ENCODE data around the gene GRPEL2.

The GRPEL2 gene

DNA sequence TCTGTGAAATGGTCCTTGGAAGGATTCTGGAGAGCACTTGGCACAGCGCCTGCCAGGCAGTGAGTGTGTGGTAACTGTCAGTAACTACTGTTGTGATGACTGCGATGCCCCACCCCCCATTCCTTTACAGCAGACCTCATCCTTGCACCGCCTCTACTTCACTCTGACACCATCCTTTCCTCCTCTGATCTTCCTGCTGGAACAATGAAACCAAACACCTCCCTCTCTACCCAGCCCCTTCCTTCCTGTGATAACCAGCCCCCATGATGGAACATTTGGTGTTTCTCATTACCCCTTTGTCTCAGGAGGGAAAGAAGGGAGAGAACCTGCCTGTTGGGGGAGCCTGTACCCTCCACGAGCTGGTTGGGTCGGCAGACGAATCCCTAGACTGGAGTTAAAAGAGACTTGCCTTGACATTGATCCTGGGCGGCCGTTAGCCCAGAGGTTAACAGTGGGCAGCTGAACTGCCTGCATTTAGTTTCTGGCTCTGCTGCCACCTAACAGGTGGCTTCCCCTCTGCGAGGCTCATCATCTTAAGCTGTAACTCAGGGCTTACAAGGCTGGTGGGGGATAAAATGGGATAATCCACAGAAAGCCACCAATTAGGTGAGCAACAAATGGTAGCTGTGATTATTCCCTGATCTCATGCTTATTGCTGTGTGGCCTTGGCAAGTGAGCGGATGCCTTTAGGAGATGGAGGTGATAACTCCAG, 34.2 kb upstream of the GRPEL2 start:
- DNase-seq (ENCODE audit: low read depth, low spot score) = no peak
- no peak for TF ChIP-seq ZNF274 (IDR thresholded peaks at IDR 0.05; ENCODE audit: low read depth, low read length)
- no peak for TF ChIP-seq YY1 (IDR thresholded peaks at IDR 0.05; ENCODE audit: insufficient read depth, insufficient read length)
- TF ChIP-seq SUZ12 (IDR thresholded peaks at IDR 0.05; ENCODE audit: extremely low read depth, insufficient read depth, insufficient read length) = no peak
- Histone ChIP-seq H3K36me3 (ENCODE audit: insufficient read depth, insufficient read length, low read length) (no peaks in the 10 kb centered on the region), H3K27me3 (ENCODE audit: insufficient read depth, insufficient read length) (no peaks in the 10 kb centered on the region), H3K4me1 (ENCODE audit: insufficient read depth, insufficient read length) (peaks cover 10% of the 10 kb centered on the region), H3K9me3 (ENCODE audit: insufficient read depth, low read length) (no peaks in the 10 kb centered on the region), H3K9ac (ENCODE audit: insufficient read length, low read depth) (no peak overlapping the region), H3K4me3 (ENCODE audit: insufficient read length, low read depth) (no peak overlapping the region)

DNA sequence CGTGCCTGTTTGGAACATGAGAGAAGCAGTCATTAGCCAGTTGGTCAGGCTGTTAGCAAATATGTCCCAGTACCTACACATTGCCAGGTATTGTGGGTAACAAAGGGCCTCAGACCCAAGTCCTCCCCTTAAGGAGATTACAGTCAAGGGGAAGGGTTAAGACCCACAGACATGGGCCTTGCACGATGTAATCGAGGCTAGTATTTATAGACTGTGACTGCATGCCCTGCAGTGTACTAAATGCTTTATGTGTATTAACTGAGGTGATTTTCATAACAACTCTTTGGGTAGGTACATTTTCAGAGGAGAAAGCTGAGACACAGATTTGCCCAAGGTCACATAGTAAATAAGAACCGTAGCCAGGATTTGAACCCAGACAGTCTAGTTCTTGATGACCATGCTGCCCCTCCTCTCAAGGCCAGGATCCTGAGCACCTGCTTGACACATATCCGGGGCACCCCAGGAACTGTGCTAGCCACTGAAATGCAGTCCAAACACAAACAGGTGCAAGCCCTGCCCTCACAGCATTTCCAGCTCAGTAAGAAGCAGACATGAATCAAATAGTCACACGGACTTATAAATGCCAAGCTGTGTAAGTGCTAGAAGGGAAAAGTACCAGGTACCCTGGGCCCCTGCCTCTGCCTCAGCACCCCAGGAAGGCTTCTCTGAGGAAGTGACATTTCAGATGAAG, 32.0 kb upstream of the GRPEL2 start:
- Histone ChIP-seq H3K27me3 (ENCODE audit: insufficient read depth, insufficient read length) (no peaks in the 10 kb centered on the region), H3K4me1 (ENCODE audit: insufficient read depth, insufficient read length) (peaks cover 17% of the 10 kb centered on the region), H3K9me3 (ENCODE audit: insufficient read depth, low read length) (no peaks in the 10 kb centered on the region), H3K36me3 (ENCODE audit: insufficient read depth, insufficient read length, low read length) (no peaks in the 10 kb centered on the region), H3K4me3 (ENCODE audit: insufficient read length, low read depth) (no peak overlapping the region), H3K9ac (ENCODE audit: insufficient read length, low read depth) (no peak overlapping the region)
- no peak for DNase-seq (ENCODE audit: low read depth, low spot score)
- no peak for TF ChIP-seq SUZ12 (IDR thresholded peaks at IDR 0.05; ENCODE audit: extremely low read depth, insufficient read depth, insufficient read length)

DNA sequence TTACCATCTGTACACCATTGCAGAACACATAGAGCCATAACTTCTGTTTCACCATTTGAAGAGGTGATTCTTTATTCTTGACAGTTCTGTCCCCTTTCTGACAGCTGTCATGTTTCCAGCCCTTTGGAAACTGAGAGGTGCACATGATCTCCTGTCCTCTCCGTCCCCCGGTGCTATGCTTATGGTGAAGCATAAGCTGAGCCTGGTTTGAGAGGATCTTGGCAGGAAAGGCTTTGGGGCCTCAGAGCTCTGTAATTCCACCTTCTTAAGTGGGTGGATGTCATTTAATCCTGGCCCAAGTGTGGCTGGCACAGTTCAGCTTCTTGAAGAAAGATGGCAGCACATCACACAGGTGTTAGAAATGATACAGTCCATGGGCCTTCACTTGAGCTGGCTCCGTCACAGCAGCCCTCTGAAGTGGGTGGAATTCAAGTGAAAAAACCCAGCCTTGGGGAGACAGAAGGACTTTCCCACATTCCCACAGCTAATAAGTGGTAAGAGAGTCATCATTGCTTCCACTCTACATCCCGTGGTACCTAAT, 30.7 kb upstream of the GRPEL2 start:
- H3K27me3 ChIP-seq (ENCODE audit: insufficient read depth, insufficient read length) = no peaks in the 10 kb centered on the region
- no peak for TF ChIP-seq YY1 (IDR thresholded peaks at IDR 0.05; ENCODE audit: insufficient read depth, insufficient read length)
- TF ChIP-seq SUZ12 (IDR thresholded peaks at IDR 0.05; ENCODE audit: extremely low read depth, insufficient read depth, insufficient read length) = no peak
- TF ChIP-seq ZNF274 (IDR thresholded peaks at IDR 0.05; ENCODE audit: low read depth, low read length) = no peak
- H3K9ac ChIP-seq (ENCODE audit: insufficient read length, low read depth) = no peak overlapping the region
- H3K9me3 ChIP-seq (ENCODE audit: insufficient read depth, low read length) = no peaks in the 10 kb centered on the region
- no peak overlapping the region for H3K4me3 ChIP-seq (ENCODE audit: insufficient read length, low read depth)
- peaks cover 3% of the 10 kb centered on the region for H3K36me3 ChIP-seq (ENCODE audit: insufficient read depth, insufficient read length, low read length)
- no peak for DNase-seq (ENCODE audit: low read depth, low spot score)
- peaks cover 17% of the 10 kb centered on the region for H3K4me1 ChIP-seq (ENCODE audit: insufficient read depth, insufficient read length)

DNA sequence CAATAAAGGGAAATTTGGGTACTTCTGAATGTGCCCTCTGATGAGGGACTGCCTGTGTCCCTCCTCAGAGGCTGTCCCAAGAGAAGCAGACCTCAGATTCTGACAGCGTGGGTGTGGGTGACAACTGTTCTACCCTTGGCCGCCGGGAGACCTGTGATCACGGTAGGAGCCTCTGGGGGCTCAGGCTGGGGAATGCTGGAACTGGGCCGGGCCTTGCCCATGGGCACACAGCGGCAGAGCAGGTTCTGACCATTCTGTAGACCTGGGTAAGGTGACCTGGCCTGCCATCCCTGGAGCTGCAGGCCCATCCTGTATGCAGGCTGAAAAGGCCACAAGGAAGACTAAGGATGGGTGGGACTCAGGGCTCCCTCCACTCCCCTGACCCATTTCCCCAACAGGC, 29.5 kb upstream of the GRPEL2 start:
- TF ChIP-seq YY1 (IDR thresholded peaks at IDR 0.05; ENCODE audit: insufficient read depth, insufficient read length) (no peak), ZNF274 (IDR thresholded peaks at IDR 0.05; ENCODE audit: low read depth, low read length) (no peak), SUZ12 (IDR thresholded peaks at IDR 0.05; ENCODE audit: extremely low read depth, insufficient read depth, insufficient read length) (no peak)
- Histone ChIP-seq H3K27me3 (ENCODE audit: insufficient read depth, insufficient read length) (no peaks in the 10 kb centered on the region), H3K9me3 (ENCODE audit: insufficient read depth, low read length) (no peaks in the 10 kb centered on the region), H3K4me3 (ENCODE audit: insufficient read length, low read depth) (no peak overlapping the region), H3K9ac (ENCODE audit: insufficient read length, low read depth) (no peak overlapping the region), H3K36me3 (ENCODE audit: insufficient read depth, insufficient read length, low read length) (peaks cover 9% of the 10 kb centered on the region), H3K4me1 (ENCODE audit: insufficient read depth, insufficient read length) (peaks cover 14% of the 10 kb centered on the region)
- DNase-seq (ENCODE audit: low read depth, low spot score) = no peak

DNA sequence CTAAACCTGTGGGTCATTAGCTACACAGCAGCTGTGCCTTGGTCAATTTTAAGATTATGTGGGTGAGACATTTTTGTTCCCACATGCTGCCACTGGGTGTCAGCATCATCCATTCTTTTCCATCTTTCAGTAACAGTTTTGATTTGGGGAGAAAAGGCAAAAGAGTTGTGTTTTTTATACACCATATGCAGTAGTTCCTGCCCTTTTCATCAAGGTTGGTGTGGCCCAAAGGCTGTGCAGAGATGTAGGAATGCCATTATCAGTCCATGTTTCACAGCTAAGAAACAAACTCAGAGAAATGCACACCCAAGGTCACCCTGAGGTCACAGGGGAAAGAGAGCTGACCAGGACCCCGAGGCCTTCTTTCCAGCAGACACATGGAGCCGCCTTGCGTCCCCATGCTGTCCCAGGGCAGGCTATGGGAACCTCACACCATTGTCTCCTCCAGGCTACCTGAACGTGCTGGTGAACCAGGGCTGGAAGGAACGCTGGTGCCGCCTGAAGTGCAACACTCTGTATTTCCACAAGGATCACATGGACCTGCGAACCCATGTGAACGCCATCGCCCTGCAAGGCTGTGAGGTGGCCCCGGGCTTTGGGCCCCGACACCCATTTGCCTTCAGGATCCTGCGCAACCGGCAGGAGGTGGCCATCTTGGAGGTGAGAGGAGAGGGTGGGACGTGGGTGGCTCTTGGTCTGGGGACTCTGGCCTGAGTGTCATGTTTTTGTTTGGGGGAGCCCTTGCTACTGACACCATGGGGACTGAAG, 27.8 kb upstream of the GRPEL2 start:
- no peak for DNase-seq (ENCODE audit: low read depth, low spot score)
- no peak for TF ChIP-seq SUZ12 (IDR thresholded peaks at IDR 0.05; ENCODE audit: extremely low read depth, insufficient read depth, insufficient read length)
- no peak for TF ChIP-seq ZNF274 (IDR thresholded peaks at IDR 0.05; ENCODE audit: low read depth, low read length)
- TF ChIP-seq YY1 (IDR thresholded peaks at IDR 0.05; ENCODE audit: insufficient read depth, insufficient read length) = no peak
- H3K9me3 ChIP-seq (ENCODE audit: insufficient read depth, low read length) = no peaks in the 10 kb centered on the region
- H3K36me3 ChIP-seq (ENCODE audit: insufficient read depth, insufficient read length, low read length) = peaks cover 9% of the 10 kb centered on the region
- no peaks in the 10 kb centered on the region for H3K27me3 ChIP-seq (ENCODE audit: insufficient read depth, insufficient read length)
- peaks cover 7% of the 10 kb centered on the region for H3K4me1 ChIP-seq (ENCODE audit: insufficient read depth, insufficient read length)
- no peak overlapping the region for H3K4me3 ChIP-seq (ENCODE audit: insufficient read length, low read depth)
- no peak overlapping the region for H3K9ac ChIP-seq (ENCODE audit: insufficient read length, low read depth)

DNA sequence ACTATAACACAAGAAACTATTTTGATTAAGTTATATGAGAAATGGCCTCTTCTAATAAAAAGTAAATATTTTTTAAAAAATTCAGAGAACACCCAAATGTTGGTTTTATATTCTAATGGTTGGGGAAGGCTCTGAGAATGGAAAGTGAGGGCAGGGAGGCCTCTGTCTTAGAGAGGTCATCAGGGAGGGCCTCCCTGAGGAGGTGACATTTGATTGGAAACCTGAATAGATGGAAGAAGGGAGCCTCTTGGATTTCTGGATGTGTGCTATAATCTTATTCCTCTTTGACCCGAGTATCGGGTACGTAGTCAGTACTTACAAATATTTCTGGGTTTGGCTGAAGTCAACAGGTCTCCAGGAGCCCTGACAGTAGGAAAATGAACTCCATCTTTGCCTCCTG, 26.1 kb upstream of the GRPEL2 start:
- no peak for TF ChIP-seq SUZ12 (IDR thresholded peaks at IDR 0.05; ENCODE audit: extremely low read depth, insufficient read depth, insufficient read length)
- no peak for TF ChIP-seq YY1 (IDR thresholded peaks at IDR 0.05; ENCODE audit: insufficient read depth, insufficient read length)
- TF ChIP-seq ZNF274 (IDR thresholded peaks at IDR 0.05; ENCODE audit: low read depth, low read length) = no peak
- Histone ChIP-seq H3K27me3 (ENCODE audit: insufficient read depth, insufficient read length) (no peaks in the 10 kb centered on the region), H3K36me3 (ENCODE audit: insufficient read depth, insufficient read length, low read length) (peaks cover 9% of the 10 kb centered on the region), H3K9ac (ENCODE audit: insufficient read length, low read depth) (no peak overlapping the region), H3K9me3 (ENCODE audit: insufficient read depth, low read length) (no peaks in the 10 kb centered on the region), H3K4me3 (ENCODE audit: insufficient read length, low read depth) (no peak overlapping the region), H3K4me1 (ENCODE audit: insufficient read depth, insufficient read length) (peaks cover 7% of the 10 kb centered on the region)
- DNase-seq (ENCODE audit: low read depth, low spot score) = no peak
